Measurements from ENCODE around the gene GABRA4.

Gene GABRA4

GRCh38 chr4:46993075-46994006, at the start of gene GABRA4:
Gene GABRA4, minus strand, starts transcription at chr4:46993581. Its CDS starts 157 bp downstream, at chr4:46993424.
- no peak for DNase-seq

- no peak for DNase-seq
Measured at GRCh38 chr4:47040828-47041227, 47.4 kb upstream of the GABRA4 start.

GRCh38 chr4:47038263-47038662, 44.9 kb upstream of the GABRA4 start:
- no peak for DNase-seq

GRCh38 chr4:47032405-47033106, 39.2 kb upstream of the GABRA4 start:
- peak; percentile 51 for DNase-seq

GRCh38 chr4:47031751-47032404, 38.5 kb upstream of the GABRA4 start:
- no peak for DNase-seq

GRCh38 chr4:47031011-47031678, 37.8 kb upstream of the GABRA4 start, which contains the start of gene GABRB1:
Gene GABRB1, plus strand, starts transcription at chr4:47031567.
- DNase-seq: peak; percentile 13

GRCh38 chr4:47017494-47017893, 24.1 kb upstream of the GABRA4 start:
- DNase-seq: no peak

- no peak for DNase-seq
Measured at GRCh38 chr4:47017081-47017480, 23.7 kb upstream of the GABRA4 start.

- no peak for DNase-seq
Measured at GRCh38 chr4:47013373-47013772, 20.0 kb upstream of the GABRA4 start.

GRCh38 chr4:47012676-47013075, 19.3 kb upstream of the GABRA4 start:
- DNase-seq: no peak

GRCh38 chr4:47010912-47011446, 17.6 kb upstream of the GABRA4 start:
- no peak for DNase-seq

GRCh38 chr4:47010347-47010911, 17.0 kb upstream of the GABRA4 start:
- DNase-seq: no peak

GRCh38 chr4:47002580-47002979, 9.2 kb upstream of the GABRA4 start:
- DNase-seq: no peak

GRCh38 chr4:47000406-47000805, 7.0 kb upstream of the GABRA4 start:
- DNase-seq: no peak

- no peak for DNase-seq
Measured at GRCh38 chr4:46999566-46999965, 6.2 kb upstream of the GABRA4 start.

- no peak for DNase-seq
Measured at GRCh38 chr4:46994007-46994405, 625 bp upstream of the GABRA4 start.

GRCh38 chr4:46992338-46992737, 1.0 kb downstream of the GABRA4 start:
- no peak for DNase-seq

GRCh38 chr4:46986922-46987638, 6.3 kb downstream of the GABRA4 start:
- no peak for DNase-seq

GRCh38 chr4:46984781-46985180, 8.6 kb downstream of the GABRA4 start:
- no peak for DNase-seq

- DNase-seq: no peak
Measured at GRCh38 chr4:46980851-46981250, 12.5 kb downstream of the GABRA4 start.

GRCh38 chr4:46979726-46980125, 13.7 kb downstream of the GABRA4 start:
- no peak for DNase-seq

- no peak for DNase-seq
Measured at GRCh38 chr4:46979283-46979682, 14.1 kb downstream of the GABRA4 start.

Data from NCI-H1694 treated with DMSO at 0.1 percent for 48 hours (cell line).